Skin epidermis (tissue), 12 donors: ENCODE results near the gene HPSE2.
A peak's percentile ranks its signal among the peaks of the same experiment; 100 is the strongest.

Experiments
- H3K27ac ChIP-seq, 21 experiments: fragments of 200-600 bp; sonication (generic) in 11 of 21; one replicate each; pipeline ENCODE4 v1.5.0; 2020; ENCODE audit warnings: mild to moderate bottlenecking in 3 of 21, inconsistent platforms in 2 of 21, moderate library complexity in 2 of 21
- H3K4me3 ChIP-seq, 7 experiments: fragments of 200-600 bp; sonication (generic) in 2 of 7; one replicate each; pipeline ENCODE4 v1.5.0; 2020; ENCODE audit warnings: inconsistent platforms in 2 of 7, mild to moderate bottlenecking in 2 of 7, moderate library complexity in 1 of 7

The HPSE2 gene

DNA sequence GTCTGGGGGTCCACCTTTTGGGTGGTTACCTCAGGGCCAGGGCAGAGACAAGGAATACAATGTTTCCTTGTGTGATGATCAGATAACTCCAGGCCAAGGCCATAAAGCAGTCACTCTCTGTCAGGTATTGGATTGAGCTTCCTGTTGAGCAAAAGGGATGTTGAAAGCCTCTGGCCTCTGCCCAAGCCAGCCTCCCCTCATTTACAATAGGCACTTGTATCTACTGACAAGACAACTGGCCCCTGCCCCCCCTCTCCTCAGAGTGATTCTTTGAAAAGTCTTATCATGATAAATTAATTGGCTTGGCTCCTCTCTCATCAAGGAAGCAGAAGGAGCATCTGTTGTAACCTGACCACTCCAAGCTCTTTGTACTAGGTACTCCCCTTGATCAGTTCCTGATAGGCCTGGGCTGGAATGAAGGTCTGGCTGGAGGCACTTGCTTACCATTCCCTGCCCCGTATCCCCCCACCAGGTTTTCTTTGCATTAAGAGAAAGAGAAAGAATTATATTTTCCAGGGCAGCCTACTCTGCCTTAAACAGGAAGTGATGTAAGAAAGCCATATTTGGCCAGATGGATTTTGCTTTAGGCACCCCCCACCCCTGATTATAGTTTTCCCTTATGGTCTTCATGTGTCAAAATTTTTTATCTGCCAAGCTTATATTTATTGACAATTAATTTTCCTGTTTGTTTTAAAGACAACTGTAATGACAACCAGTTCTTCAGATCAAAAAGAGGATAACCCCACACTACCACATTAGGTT, 746.8 kb downstream of the HPSE2 start:
- no peak overlapping the region for H3K4me3 ChIP-seq
- H3K27ac ChIP-seq, result peak overlapping the region in 4 of 21 experiments; percentile 1 to 30 (median 12)

DNA sequence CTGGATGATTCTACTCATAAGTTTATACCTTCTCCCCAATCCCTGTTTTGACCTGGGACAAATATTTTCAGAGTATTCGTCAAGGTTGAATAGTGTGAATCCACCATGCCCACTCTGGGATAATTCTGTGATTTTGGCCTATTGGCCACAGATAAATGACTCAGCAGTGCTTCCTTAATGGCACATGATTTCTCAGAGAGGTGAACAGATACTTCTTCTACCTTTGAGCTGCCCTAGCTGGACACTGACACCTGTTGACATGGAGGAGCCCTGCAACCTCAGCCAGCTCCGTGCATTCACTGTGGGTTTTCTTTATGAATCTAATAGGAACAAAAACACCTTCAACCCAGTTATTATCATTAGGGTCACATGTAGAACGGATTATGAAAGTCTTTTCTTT, 748.0 kb downstream of the HPSE2 start:
- Histone ChIP-seq H3K4me3 (no peak overlapping the region), H3K27ac (no peak overlapping the region)

DNA sequence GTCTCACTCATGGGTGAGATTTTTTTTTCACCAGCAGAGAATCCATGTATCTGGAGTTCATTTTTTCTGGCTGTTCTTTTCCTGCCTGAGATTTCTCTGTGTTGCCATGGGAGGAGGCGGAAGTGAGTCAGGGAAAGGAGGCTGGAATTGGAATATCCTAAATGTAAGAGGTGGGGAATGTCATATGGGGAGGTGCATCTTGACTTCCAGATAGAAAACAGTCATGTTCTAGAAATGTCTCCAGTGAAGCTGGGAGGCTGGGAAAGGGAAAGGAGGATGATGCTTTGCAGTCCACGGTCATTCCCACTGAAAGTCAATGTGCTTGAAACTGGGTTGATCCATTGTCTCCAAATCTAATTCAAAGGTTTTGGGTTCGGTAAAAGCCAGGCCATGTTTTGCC, 749.2 kb downstream of the HPSE2 start:
- no peak overlapping the region for H3K4me3 ChIP-seq
- H3K27ac ChIP-seq, result peak overlapping the region in 10 of 21 experiments; percentile 16 to 80 (median 46)

DNA sequence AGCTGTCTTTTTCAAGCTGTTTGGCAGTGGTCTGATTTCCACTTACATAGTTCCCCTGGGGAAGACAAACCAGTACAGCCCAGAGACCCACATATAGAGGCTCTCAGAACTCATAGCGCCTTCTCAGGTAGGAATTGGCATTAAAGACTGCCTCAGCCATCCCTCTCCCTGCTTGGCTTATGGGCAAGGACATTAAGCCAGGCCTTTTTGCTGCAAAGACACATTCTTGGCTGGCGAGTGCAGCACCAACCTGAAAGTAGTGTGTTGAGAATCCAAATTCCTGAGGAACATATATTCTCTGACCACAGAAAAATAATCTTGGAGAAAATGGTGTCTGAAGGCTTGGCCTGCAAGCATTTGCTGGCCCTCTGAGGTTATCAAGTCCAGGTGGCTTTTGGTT, 749.7 kb downstream of the HPSE2 start:
- Histone ChIP-seq H3K4me3 (no peak overlapping the region), H3K27ac (peak overlapping the region in 11 of 21 experiments; percentile 16 to 80 (median 42))

DNA sequence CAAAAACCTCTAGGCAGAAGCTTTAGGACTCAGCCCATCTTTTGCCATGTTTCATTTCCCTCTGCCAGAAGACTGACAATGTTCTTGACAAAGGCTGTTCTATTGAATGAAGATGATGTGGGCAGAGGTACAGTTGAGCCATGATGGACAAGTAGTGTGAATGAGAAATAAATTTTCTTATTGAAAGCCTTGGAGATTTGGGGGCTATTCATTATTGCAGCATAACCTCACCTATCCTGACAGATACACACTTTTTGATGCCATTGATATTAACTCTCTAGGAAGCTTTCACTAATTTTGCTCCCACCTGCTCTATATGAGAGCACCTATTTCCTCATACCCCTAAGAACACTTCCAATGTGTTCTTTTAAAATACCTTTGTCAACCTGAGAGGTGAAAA, 752.0 kb downstream of the HPSE2 start:
- Histone ChIP-seq H3K4me3 (no peak overlapping the region), H3K27ac (no peak overlapping the region)

DNA sequence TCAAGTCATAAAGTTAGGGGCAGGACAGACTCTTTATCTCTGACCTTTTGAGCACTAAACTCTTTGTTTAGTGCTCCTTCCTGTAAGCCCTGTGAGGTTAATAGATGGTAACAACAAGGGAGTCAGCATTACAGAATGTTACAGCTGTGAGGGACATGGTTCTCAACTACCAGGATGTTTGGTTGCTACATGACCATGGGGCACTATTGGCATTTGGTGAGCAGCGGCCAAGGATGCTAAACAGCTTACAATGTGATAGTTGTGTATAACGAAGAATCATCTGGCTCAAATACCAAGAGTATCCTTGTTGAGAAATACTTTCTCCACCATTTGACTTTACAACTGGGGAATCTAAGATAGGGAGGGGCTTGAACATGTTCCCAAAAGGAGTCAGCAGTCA, 753.6 kb downstream of the HPSE2 start:
- Histone ChIP-seq H3K4me3 (no peak overlapping the region), H3K27ac (no peak overlapping the region)

DNA sequence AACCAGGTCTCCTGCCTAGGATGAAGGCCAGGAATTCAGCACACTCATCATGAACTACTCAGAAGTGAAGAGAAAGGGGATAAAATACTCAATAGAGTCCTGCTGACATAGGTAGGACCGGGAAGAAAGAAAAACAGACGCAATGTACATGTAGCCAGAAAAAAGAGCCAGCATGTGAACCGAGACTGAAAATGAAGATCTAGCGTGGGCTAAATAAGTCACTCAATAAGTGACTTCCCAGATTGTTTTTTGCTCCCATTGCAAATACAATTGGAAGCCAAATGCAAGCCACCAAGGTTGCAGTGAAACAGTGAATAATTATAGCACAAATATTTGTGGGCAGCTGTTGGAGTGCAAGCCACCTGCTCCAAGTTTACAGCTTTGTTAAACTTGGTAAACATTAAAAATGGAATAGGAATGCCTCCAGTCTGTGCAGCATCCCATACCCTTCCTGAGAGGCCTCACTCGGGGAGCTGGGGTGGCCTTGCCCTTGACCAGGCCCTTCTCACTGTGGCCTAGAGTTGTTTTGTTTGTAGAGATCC, 754.2 kb downstream of the HPSE2 start:
- H3K4me3 ChIP-seq, result no peak overlapping the region
- H3K27ac ChIP-seq, result no peak overlapping the region

DNA sequence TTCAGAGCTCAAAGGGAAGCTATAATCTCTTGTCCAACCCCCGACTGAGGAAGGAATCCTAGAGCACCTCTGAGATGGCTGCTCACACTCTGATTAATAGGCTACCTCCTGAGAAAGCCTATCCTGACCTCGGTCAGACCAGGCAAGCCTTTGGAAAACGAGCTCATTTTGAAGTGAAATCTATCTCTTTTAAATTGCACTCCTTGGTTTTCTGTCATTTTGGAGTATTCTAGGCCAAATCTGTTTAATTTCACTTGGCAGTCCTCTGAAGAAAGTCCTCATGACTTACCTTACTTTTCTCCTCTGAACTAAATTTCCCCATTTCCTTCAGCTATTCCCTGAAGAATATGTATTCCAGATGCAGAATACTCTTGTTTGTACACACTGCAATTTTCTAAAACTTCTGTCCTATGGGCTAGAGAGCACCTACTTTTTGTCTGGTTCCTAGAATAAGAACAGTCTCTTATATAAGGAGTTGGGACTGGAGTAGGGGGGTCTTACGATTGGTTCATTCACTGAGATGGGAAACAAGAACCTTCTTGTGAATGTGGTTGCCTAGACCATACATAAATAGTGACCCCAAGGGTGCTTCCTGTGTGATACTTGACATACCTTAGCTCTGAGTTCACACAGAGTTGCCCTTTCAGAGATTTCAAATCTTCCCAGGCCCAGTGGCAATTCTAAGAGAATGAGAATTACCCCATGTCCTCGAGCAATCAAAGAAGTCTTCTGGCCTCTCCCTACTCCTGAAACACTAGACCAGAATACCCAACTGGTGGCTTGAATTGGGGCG, 757.0 kb downstream of the HPSE2 start:
- Histone ChIP-seq H3K4me3 (no peak overlapping the region), H3K27ac (no peak overlapping the region)

DNA sequence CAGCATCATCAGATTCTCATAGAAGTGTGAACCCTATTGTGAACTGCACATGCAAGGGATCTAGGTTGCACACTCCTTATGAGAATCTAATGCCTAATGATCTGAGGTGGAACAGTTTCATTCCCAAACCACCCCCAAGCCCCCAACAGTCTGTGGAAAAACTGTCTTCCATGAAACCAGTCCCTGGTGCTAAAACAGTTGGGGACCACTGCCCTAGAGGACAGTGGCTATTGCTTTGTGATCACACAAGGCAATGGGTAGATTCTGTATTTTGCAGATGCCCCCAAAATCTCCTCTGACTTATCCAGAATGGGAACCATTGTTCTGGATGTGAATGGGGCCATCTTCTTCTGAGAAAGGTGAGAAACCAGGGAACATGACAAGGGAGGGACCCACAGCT, 757.8 kb downstream of the HPSE2 start:
- H3K4me3 ChIP-seq, result no peak overlapping the region
- H3K27ac ChIP-seq, result no peak overlapping the region

DNA sequence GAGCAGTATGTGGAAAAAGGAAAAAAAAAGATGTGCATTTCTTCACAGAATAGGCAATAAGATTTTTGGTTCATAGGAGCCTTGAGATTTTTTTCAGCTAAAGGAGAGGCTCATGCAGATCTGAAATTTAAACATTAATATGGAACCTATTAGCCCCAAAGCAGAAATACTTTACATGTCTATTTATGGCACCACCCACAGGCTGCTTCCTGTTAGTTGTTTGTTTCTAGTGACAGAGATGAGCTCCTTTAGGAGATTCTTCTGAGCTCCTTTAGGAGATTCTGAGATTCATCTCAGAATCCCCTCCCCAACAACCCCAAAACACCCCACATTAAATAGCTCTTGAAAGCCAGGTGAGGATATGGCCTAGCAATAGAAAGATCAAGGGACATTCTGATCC, 761.0 kb downstream of the HPSE2 start:
- Histone ChIP-seq H3K4me3 (no peak overlapping the region), H3K27ac (no peak overlapping the region)

DNA sequence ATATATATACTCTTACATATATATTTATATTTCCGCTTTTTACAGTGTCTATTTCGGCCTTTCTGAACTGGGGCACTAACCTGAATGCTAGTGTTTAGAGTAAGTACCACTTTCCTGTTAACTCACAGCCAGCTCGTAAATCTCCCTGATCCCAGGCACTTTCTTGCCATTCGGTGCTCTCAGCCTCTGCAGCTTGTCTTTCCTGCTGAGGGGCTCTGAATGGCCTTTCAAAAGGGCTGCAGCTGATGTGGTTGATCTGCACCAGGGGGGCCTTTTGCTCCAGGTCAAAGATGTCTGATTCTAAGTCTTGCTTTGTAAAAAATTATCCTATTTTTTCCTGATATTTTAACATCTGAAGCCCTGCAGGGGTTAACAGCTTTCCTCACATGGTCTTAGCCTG, 763.5 kb downstream of the HPSE2 start:
- Histone ChIP-seq H3K4me3 (no peak overlapping the region), H3K27ac (no peak overlapping the region)

DNA sequence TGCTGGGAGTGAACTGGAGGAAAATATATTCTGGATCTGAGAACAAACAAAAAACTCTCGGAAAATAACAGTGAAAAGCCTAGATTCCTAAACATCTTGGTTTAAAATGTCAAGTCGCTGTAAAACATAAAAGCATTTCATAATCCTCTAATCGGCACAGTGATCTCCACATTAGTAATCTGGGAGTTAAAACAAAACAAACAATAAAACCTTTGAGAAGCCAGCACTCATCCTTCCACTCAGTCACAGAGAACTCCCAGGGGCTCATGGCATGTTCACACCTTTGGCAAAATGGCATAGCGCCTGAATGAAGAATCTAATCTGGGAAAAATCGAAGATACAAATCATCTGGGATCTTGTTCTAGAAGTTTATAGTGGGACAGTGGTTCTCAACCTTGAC, 764.8 kb downstream of the HPSE2 start:
- Histone ChIP-seq H3K27ac (no peak overlapping the region), H3K4me3 (no peak overlapping the region)

DNA sequence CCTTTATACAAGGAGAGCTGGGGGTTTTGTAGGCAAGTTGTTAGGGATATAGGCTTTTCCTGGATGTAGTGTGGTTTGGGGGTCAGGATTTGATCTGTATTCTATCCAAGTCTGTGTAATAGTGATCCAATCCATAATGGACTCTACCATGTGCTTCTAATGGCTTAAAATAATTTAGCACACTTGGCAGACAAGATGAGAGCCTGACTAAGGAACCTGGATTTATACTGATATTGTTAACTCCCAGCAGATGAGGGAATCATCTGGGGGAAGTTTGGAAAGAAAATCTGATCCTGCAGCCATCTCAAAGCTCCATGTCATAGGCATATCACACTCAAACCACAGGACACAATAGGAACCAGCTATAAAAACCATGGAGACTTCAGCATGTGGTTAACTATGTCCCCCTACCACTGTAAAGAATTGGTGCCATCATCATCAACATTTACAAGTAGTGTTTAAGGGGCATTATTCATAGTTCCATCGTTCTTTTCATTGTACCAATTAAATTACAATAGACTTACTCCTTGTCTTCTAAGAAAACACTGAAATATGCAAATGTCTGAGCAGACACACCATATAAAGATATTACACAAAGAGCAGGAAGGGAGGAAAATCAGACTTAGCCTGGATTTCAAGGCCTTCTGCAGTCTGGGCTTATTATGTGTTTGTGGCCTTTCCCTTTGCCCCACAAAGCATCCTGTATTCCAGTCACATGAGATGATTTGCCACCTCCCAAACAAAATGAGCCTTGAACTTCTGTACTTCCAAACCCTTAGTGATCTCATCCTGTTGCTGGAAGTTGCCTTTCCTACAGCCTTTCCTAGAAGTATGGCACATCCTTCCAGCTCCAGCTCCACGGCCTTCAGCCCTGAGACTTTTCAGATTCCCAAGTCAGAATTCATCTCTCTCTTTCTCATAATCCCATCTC, 766.4 kb downstream of the HPSE2 start:
- Histone ChIP-seq H3K4me3 (no peak overlapping the region), H3K27ac (no peak overlapping the region)

DNA sequence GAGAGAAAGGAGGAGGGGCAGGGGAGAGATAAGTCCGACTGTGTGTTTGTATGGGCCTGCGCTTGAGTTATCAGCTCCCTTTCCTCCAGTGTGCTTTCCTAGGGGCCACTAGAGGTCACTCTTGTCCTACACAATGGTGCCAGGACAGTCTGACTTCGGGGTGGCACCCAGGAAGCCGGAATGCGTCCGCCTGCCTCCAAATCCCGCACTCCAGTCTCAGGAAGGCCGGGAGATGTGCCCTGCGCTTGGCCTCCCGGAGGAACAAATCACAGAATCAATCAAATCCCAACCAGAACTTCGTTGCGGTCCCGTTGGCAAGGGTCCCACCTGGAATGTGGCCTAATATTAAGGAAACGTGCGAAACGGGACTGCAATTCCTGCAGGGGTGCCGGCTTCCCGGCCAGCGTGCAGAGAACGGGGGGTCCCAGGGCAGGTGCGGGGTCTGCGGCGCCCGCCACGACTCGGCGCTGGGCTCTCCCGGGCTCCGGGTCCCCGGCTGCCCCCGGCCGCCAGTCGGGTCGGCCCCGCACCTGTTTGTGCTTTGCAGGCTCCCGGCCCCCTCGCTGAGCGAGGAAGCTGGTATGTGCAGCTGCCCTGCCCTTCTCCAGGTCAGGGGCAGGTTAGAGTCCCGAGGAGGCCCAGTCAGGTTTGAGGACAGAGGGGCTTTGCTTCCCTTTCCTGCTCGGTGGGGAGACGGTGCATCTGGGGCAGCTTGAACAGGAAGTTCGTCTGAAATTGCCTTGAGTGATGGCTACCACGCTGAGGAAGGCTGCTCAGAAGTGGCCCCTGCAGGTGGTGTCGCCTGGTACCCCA, 767.9 kb downstream of the HPSE2 start:
- Histone ChIP-seq H3K4me3 (peak overlapping the region; percentile 33 to 48 (median 41)), H3K27ac (peak overlapping the region in 11 of 21 experiments; percentile 4 to 66 (median 43))

DNA sequence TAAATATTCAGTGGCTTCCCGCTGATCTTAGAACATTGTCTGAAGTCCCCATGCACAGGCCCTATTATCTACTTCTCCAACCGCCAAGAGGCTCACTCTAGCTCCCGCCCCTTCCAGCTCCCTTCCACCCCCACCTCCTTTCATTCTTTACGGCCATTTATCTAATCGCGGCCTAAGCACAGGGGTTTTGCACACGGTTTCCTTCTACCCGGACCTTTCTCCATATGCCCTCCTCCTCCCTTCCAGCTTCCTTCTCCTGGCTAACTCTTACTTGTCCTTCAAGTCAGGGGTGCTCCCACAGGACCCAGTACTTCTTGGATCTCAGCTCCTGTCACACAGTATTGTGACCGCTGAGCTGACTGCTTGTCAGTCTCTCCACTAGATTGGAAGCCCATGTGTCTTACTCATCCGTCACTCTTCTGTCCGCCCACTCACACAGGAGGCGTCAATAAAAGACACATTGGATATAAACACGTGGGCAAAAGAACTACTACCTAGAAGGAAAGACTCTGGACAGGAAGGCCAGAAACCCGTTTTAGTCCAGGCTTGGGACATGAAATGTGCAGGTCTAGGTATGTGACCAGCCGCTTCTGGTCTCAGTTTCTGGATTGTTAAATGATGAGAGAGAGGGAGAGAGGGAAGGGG, 768.7 kb downstream of the HPSE2 start:
- Histone ChIP-seq H3K4me3 (peak overlapping the region in 1 of 7 experiments; percentile 48), H3K27ac (peak overlapping the region in 2 of 21 experiments; percentile 38 to 66)

DNA sequence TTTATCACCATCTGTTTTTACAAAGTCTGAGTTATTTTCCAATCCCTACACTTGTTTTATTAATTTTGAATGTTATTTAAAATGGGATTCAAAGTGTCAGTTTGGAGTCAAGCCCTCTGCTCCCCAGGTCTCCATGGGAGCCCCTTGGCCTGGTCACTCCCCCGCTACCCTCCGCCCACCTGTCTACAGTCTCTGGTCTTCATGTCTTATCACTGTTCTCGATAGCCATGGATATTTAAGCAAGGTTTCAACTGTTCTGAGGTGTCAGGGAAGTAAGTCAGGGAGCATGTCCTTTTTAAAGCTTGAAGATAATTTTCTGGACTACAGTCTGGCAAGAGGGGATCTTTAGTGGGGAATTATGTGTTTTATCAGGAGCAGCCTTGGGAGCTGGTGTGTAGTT, 769.8 kb downstream of the HPSE2 start:
- no peak overlapping the region for H3K4me3 ChIP-seq
- H3K27ac ChIP-seq, result no peak overlapping the region

DNA sequence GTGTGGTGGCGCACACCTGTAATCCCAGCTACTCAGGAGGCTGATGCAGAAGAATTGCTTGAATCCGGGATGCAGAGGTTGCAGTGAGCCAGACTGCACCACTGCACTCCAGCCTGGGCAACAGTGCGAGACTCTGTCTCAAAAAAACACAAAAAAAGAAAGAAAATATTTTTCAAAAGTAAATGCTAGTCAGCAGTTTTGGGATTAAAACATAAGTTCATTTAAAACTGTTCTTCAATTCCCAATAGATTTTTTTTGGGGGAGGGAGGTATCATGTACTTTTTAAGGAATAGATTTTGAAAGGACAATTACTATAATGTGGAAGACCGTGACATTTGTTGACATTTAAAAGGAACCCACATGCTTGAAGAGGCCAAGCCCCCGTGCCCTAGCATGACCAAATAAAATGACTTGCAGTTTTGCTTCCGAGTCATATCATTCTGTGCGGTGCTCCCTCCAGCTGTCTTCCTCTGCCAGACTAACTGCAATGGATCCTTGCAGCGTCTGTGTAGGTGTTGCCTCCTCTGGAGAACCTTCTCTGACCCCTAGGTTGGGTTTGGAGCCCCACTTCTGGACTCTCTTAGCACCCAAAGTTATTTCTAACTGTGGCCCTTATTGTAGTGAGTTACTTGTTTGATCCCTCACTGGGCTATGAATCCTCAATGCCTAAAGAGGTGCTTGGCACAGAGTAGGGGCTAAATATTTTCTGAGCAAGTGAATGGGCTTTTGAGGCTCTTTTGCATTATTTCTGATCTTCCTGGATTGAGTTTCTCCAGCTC, 771.5 kb downstream of the HPSE2 start:
- Histone ChIP-seq H3K27ac (no peak overlapping the region), H3K4me3 (no peak overlapping the region)

DNA sequence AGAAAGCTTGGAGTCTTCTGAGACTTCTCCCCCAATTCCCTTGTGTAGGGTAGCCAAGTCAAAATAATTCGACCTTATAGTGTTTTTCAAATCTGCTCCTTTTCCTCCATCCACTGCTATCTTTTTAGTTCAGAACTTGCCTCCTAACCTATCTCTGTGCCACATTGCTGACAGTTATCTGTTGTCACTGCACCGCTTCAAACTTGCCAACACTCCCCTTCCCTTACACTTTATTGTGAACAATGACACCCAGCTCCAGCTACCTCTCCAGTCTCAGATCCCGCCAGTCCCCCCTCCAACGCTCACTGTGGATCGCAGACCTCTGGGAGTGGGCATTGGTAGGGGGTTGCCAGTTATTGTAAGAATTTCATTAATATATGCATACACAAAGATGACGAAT, 772.6 kb downstream of the HPSE2 start:
- no peak overlapping the region for H3K4me3 ChIP-seq
- H3K27ac ChIP-seq, result no peak overlapping the region
